Measurements from ENCODE around the gene SUPT3H.
"Not testable (repeated sequence)": the region's sequence is repeated elsewhere in the genome, so short reads cannot be mapped to it uniquely, and the experiment has no call there.

SUPT3H gene

DNA sequence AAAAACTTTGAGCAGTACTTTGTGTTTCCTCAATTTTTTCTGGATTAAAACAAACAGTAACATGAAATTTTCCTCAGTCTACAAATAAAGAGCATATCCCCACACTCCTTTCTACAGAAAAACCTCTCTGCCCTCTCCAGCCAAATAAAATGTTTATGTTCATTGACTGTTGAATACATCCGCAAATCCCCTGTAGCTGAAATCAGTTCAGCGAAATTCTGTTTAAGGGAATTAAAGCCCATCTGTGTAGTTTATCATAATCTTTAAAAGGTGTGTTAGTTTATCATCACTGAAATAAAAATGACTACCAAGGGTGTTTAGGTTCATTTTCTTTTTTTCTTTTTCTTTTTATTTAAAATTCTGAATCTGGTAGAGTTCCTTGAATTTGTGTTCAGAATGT lies 207.4 kb downstream of the SUPT3H start:
- no peak for DNase-seq

DNA sequence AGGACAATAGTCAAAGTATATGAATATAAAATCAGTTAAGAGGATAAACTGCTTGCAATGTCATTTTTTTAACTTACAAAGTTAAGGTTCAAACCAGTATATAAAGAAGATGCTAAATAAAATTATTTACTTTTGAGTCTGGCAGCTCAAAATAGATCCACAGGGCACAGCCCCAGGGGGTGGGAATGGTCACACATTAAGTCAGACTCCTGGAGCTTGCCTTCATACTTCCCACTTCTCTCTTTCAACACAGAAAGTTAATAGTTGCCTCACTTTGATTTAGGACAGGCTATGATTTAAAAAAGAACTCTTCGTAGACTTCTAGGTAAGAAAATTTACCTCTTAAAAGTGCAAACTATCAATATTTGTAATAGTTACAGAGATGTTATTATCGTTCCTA lies 207.9 kb downstream of the SUPT3H start:
- no peak for DNase-seq

DNA sequence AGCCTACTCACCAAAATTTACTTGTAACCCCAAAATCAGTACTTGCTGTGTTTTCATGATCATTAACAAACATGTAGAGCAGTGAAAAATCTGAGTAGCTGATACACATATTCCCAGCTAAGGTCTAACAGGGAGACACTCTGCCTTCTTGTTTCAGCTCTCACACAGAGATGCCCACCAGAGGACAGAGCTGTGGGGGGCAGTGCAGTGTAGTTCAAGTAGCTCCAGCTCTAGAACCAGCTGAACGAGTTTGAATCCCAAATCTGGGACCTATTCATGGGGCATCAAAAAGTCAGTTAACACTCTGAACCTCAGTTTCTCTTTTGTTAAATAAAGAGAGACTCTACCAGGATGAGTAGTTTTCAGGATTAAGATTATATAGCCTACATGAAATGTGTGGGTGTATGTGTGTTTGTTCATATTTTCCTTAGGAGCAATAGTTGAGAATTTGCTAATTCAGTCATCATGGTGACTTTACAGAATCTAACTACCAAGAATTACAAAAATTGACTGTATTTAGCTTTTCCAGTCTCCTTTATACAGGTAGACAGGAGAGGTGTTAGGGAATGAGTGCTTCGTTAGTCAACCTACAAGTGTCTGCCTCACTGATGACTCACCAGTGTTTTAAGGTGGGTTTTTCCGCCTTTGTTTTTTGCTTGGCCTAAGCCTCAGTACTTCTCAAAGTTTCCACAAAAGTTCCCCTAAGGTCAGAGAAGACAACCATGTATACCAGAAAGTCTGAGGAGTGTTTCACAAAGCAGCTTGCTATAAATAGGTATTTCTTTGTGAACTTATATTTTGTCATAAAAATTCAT lies 213.6 kb downstream of the SUPT3H start:
- DNase-seq = no peak

DNA sequence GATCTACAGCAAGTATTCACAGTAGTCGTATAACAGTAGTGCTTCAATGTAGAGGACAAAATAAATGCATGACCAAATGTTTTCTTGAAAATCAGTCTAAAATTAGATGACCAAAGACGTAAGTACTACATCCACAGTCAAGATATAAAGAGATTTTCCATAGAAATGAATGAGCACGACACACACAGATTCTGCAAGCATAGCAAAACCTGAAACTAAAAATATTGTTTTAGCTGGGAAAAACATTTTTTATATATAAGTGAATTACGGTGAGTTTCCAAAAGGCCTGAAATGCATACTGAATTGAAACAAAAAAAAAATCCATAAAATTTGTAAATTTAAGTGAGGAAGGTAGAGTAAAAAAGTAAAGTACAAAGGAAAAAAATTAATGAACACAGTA lies 217.4 kb downstream of the SUPT3H start:
- no peak for DNase-seq

DNA sequence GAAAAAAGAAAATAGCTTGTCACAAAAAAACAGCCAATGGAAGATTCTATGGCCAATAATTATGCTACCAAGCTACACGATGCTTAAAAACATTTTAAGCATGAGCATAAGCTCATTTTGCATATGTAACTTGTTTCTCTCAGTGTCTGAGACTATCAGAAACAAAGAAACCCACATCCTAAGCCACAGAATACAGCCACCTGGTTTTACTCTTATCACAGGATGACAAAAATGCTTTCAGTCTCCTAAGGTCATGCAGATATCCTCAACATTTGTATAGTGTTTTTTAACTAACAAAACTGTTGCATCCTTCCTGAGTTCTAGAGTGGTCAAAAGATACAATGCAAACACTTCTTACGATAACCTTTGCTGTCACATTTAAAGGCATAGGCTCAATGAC lies 221.7 kb downstream of the SUPT3H start:
- peak; percentile 58 for DNase-seq

DNA sequence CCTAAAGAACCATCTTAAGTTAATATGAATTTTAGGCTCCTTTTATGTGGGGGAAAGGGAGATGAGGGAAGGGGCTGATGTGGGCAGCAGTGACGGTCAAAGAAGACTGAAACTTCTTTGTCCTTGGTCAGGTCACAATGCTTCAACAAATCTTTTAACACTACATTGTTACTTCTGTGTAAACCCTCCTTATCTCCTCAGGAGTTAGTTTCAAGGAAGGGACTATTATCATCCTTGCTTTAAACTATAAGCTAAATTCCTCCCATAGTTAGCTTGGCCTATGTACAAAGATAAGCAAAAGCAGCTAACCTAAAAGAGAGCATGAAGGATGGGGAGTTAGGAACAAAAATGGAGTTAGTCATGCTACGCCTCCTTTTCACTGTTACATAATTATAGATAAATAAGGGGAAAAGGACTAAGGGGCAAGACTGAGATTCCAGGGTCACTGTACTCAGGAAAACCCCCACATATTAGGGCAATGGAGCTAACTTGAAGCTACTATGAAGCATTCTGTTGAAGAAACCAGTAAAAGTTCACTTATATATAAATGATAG lies 222.3 kb downstream of the SUPT3H start:
- no peak for DNase-seq

DNA sequence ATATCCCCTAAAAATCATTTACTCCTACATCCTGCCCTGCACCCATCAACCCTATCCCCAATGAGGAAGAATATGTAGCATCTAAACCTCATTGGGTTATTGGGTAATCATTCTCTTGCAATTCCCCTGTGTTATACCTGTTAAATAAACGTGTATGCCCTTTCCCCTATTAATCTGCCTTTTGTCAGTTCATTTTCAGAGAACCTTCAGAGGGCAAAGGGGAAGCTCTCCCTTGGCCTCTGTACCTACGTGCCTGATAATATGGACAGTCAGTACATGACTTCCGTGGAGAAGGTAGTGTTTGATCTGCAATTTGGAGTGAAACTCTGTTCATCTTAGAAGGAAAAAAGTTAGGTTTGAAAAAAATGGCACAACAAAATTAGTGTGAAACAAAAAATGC lies 223.1 kb downstream of the SUPT3H start:
- DNase-seq = no peak

DNA sequence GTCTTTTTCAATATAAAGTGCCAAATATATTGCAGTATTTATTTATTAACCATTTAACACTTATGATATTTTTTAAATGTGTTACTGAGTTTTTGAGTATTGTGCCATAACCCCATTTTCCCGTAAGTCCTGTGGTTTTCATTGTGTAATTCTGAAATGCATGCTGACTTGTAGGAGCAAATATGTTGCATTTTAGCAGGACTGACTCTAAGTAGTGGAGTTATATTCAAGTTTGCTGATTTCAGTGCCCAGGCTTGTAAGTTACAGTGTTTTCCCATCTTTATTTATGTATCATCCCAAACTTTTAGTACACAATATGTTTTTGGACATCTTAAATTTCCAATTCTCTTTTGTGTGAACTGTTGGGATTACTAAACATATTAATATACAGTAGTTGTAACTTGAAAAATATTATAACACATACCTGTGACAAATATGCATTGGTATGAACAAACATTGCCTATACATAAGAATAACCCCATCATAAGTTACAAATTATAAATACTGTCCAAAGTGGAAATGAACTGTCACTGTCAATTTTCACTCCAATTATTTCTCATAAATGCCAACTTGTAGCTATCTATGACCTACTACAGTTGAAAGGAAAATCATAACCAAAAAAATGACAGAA lies 228.9 kb downstream of the SUPT3H start:
- no peak for DNase-seq

DNA sequence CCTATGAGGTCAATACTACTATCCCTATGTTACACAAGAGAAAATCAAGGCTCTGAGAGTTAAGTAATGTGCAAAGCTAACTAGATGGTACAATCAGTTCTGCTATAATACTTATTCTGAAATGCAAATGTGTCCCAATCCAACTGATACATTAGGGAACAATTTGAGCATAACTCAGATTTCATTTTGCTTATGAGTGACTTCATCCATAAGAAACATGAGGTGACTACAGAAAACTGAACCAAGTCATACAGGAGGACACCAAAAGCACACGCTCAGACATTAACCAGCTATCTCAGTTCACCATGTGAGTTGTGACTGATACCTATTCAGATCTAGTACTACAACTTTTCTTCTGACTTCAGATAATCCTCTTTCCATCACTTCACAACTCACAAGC lies 229.5 kb downstream of the SUPT3H start:
- DNase-seq = no peak

DNA sequence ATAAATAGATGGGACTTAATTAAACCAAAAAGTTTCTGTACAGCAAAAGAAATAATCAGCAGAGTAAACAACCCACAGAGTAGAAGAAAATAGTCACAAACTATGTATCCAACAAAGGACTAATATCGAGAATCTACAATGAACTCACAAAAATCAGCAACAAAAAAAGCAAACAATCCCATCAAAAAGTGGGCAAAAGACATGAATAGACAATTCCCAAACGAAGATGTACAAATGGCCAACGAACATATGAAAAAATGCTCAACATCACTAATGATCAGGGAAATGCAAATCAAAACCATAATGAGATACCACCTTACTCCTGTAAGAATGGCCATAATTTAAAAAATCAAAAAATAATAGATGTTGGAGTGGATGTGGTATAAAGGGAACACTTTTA lies 232.1 kb downstream of the SUPT3H start:
- DNase-seq = not testable (repeated sequence)

DNA sequence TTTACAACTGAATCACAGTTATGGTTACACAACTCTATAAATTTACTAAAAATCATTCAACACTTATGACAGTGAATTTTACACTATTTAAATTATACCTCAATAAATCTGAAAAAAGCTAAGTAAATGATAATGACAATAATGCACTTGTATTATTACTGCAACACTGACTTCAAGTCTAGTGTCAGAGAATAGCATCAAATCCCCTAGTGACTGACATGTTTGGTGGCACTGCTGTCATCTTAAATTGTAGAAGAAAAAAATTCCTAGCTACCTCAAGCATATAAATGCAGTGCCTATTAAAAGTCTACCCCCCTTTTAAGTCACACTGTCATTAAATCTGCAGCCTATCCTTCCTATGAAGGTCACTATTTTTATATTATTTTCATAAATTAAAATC lies 239.0 kb downstream of the SUPT3H start:
- no peak for DNase-seq

DNA sequence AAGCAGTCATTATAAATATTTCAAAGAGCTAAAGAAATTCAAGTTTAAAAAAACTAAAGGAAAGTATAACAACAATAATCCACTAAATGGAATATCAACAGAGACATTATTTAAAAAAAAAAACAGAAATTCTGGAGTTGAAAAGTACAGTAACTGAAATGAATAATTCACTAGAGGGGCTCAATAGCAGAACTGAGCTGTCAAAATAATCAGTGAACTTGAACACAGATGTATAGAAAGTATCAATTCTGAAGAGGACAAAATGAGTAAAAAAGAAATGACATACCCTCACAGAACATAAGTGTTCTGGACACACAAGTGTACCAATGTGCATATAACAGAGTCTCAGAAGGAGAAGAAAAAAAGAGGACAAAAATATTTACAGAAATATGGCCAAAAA lies 241.2 kb downstream of the SUPT3H start:
- no peak for DNase-seq

DNA sequence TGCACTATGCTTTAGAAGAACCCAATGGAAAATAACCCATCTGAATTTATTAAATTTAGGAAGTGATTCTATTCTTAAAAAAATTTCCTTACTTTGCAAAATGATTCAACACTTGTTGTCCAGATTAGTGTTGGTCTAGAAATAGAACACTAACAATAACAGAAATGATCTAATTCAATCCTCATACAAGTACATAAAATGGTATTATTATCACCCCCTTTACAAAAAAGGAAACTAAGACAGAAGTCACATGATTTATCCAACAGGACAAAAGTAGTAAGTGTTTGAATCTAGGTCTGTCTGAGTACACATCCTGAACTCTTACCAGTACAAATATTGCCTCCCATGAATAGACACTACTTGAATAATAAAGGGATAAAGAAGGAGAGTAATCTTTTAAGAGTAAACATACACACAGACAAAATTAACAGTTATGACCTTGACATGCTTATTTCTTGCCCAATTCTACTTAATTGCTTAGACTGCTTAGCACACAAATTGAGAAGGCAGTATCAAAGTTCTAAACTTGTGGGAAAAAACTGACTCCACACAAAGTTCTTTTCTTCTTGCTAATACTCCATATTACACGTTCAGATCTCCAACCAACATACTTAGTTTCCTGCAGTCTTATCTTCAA lies 245.0 kb downstream of the SUPT3H start:
- no peak for DNase-seq

DNA sequence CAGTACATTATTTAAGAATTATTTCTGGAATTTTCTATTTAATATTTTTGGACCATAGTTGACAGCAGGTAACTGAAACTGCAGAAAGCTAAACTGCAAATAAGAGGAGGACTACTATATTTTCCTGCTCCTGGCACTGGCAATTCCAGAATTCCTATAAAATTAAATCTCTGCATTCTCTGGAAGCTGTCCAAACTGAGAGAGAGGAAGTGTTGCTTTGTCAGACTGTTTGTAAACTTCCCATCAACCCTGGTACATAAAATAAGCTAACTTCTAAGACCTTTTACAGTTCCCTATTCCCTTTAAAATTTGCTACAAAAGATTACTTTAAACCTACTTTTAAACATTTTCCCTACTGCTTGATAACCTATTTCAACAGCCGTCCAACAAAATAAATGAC lies 245.7 kb downstream of the SUPT3H start:
- DNase-seq = no peak

DNA sequence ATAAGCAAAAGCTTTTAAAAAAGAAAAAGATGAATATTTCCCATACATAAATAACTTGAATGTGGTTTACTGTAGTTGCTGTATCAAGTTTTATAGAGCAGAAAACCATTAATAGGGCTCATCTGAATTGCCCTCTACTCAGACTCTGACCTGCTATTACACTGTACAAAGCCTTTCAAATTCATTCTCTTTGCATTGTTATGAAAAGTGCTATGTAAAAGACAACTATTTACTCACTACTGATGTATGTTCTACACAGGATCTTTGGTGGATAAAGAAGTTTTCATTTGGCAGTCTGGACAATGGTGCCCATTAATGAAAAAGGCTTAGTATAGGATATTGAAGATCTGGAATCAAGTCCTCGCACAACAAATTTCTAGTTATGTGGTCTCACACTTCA lies 248.7 kb downstream of the SUPT3H start:
- no peak for DNase-seq

DNA sequence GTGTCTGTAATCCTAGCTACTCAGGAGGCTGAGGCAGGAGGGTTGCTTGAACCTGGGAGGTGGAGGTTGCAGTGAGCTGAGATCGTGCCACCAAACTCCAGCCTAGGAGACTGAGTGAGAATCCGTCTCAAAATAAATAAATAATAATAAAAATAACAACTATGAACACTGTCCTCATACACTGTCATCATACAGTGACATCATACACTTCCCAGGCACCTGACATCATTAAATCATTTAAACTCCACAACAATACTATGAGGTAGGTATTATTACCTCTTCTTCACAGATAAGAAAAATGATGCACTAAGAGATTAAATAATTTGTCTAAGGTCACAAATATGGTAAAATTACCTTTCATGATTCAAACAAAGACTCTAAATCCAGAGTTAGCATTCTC lies 250.5 kb downstream of the SUPT3H start:
- no peak for DNase-seq

DNA sequence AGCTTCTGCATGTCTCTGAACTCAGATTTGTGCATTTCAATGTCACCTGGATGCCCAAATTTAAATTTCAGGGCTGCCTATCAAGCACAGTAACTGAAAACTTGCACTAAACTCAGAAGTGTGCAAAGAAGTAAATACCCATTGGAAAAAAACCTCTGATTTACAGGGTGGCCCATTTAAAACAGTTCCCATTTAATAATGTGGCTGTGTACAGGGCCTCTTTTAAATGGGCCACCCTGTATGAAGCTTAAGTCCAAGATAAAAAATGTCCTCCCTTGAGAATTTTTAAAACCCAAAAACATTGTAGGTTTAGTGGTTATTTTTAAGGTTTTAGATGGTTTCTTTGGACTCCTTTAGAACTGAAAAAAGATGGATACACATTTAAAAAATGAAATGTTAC lies 251.7 kb downstream of the SUPT3H start:
- DNase-seq = no peak

DNA sequence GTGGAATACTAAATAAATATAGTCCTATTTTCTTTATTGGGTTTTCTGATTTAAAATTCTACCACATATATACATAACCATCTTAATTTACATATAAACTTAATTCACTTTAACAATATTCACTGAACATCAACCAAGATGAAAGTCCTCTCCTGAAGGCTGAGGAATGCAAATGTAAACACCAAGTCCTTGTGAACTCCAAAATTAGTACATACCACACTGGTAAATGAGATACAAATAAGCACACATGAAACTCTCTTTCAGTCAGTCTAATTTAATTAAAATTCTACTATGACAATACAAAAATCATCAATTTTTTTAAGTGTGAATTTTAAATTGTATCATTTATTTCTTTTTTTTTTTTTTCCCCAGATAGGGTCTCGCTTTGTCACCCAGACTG lies 254.7 kb downstream of the SUPT3H start:
- no peak for DNase-seq

DNA sequence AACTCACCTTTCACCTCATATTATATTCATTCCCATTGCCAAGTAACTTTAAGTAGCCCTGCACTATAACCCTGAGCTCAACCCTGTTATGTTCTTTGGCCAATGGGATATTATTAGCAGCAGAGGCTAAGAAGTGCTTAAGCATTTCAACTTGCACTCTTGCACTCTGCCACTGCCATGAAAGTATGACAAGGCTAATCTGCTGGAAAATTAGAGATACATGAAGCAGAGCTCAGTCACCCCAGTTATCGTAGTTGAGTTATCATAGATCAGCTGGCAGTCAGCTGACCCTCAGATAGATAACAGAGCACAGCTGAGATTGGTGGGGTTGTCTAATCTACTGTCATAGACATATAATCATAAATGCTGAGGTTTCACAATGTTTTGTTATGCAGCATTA lies 259.0 kb downstream of the SUPT3H start:
- no peak for DNase-seq

DNA sequence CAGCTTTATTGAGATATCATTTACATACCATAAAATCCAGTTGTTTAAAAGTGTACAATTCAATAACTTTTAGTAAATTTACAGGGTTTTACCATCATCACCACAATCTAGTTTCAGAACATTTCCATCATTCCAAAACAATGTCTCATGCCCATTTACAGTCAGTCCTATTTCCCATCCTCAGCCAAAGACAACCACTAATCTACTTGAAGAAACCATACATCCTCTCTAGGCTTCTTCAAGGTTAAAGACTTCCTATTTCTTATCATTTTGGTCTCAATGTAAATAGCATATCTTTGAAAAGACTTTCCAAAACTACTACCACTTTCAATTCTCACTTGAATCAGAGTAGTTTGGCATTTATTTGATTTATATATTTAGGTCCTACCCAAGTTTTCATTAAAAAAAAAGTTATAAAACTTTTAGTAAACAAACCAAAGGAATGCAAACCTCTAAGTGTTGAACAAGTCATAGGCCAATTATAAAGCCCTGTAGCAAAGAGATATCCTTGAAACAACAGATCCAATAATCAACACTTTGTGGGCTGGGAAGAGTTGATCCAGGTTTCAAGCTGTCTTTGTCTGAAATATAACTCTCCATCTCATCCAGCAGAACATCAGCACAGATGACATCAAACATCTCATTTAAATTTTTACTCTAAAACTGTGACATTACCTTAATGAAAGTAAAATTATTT lies 260.9 kb downstream of the SUPT3H start:
- no peak for DNase-seq

DNA sequence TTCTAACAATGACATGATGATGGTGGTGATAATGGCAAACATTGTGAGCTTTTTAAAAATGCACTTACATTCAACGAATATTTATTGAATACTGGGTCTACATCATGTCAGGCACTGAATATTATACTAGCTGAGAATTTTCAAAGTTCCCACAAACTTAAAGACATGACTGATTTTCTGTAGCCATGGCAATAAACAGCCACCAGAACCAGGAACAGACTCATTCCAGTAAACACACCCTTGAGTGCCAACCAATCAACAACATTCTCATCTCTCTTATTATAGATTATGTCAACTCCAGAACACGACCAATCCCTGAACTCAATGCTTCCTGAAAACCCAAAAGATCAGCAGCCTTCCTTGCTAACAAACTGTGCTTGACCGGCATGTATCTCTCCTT lies 262.0 kb downstream of the SUPT3H start:
- no peak for DNase-seq

DNA sequence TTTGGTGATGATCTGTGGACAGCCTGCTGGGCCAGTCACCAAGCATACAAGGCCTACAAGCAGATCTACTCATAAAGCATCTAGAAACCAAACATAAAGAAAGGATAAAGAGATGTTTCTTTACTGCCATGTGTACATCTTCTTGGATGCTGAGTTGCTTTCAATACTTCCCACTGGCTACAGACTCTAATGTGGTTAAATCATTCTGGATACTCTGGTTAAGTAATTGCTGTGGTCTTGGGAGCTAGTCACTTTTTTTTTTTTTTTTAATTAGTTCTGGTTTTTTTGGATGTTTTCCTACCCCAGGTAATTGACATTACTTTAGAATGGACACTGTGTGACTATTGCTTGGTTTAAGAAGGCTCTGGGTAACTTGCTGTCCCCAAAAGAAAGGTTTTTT lies 265.0 kb downstream of the SUPT3H start:
- no peak for DNase-seq

DNA sequence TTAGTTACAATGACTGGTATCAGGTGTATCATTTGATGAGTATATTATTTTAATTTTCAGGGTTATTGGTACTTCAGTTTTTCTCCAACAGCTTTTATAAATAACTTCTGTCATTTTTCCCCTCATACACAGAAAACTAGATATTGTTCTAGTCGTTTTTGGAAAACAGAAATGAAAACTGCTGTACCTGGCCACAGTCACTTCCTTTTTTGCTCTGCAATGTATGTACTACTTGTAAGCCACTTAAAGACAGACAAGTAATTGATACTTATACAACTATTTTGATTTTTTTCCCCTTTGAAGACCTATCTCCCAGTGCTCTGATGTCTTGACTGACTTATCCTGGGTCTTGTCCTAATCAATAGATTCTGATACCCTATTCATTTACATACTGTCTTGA lies 268.2 kb downstream of the SUPT3H start:
- DNase-seq = no peak
